Panc1 (cell line): Measurements from ENCODE around the gene EPHB2. TPM values are rescaled to one million over a fixed set of nuclear protein-coding genes. Genes with fewer than 3 reads are reported as not detected.

ENCODE experiments used
- ATAC-seq: fragments of 200-7000 bp; cut with Tn5 transposase; 2 replicates; pipeline ENCODE4 v1.9.1; 2020; ENCODE audit warnings: mild to moderate bottlenecking, moderate library complexity
- BruUV-seq: library from RNA; stranded (reverse); fragments of 400-500 nt; replicated peaks from 2 replicates; lab custom pipeline; 2021; lab: Mats Ljungman, UMichigan
- CTCF ChIA-PET: fragments of 300-600 bp; sonication (Branson Sonifier 250); formaldehyde crosslinking; loops from one replicate; lab custom pipeline; 2022; ENCODE audit warnings: antibody characterized with exemption; lab: Charles Lee
- POLR2A ChIA-PET: fragments of 300-600 bp; sonication (Branson Sonifier 250); formaldehyde crosslinking; loops from one replicate; lab custom pipeline; 2022; ENCODE audit warnings: antibody characterized with exemption; lab: Charles Lee
- DNase-seq: peaks from one replicate; pipeline ENCODE4 v3.0.0-alpha.2; 2010; ENCODE audit warnings: low read depth, low spot score
- H3K27ac ChIP-seq: 2 replicates; pipeline ENCODE4 v1.5.1; 2011; ENCODE audit warnings: mild to moderate bottlenecking, low read length, inconsistent platforms
- H3K27me3 ChIP-seq: fragments of 200-500 bp; sonication (Bioruptor generic); 2 replicates; pipeline ENCODE4 v1.6.0; 2014; ENCODE audit warnings: low read length, inconsistent platforms; ENCODE audit not compliant: control insufficient read depth, insufficient read depth
- H3K36me3 ChIP-seq: fragments of 200-500 bp; sonication (Bioruptor generic); 2 replicates; pipeline ENCODE4 v1.5.1; 2014; ENCODE audit warnings: inconsistent platforms, mild to moderate bottlenecking, low read length, moderate library complexity; ENCODE audit not compliant: control insufficient read depth, insufficient read depth
- H3K4me1 ChIP-seq: 2 replicates; pipeline ENCODE4 v1.5.1; 2011; ENCODE audit warnings: inconsistent platforms, mild to moderate bottlenecking, low read length, moderate library complexity; ENCODE audit not compliant: control insufficient read depth, insufficient read depth
- H3K4me3 ChIP-seq, 2 experiments: 2 replicates each; pipeline ENCODE4 v1.5.1; 2011 to 2012; ENCODE audit warnings: low read depth in 2 of 2, low read length in 2 of 2, mild to moderate bottlenecking in 2 of 2, inconsistent platforms in 1 of 2, moderate library complexity in 1 of 2
- H3K9me3 ChIP-seq: fragments of 200-500 bp; sonication (Bioruptor generic); 2 replicates; pipeline ENCODE4 v1.5.1; 2014; ENCODE audit warnings: low read depth, mild to moderate bottlenecking, inconsistent platforms, low read length, moderate library complexity; ENCODE audit not compliant: control insufficient read depth, insufficient read depth
- POLR2AphosphoS5 ChIP-seq: IDR thresholded peaks from 2 replicates; pipeline ENCODE4 v1.6.1; 2012; ENCODE audit warnings: mild to moderate bottlenecking, low read depth, low read length, moderate library complexity
- SIN3A ChIP-seq: IDR thresholded peaks from 2 replicates; pipeline ENCODE4 v1.6.1; 2012; ENCODE audit warnings: low read depth, mild to moderate bottlenecking, low read length, moderate library complexity, borderline replicate concordance; ENCODE audit not compliant: insufficient read depth
- TCF7L2 ChIP-seq: IDR thresholded peaks from 2 replicates; pipeline ENCODE4 v1.6.1; 2011; ENCODE audit warnings: mild to moderate bottlenecking, low read depth, low read length, inconsistent platforms
- in situ Hi-C: cut with HindIII; loops from 2 replicates; pipeline ENCODE4 v1.10.0; 2016; ENCODE audit warnings: low sequenced_read_pairs, low pct_unique_long_range_greater_than_20kb
- intact Hi-C: fragments of 100-400 bp; cut with micrococcal nuclease; formaldehyde crosslinking; loops from one replicate; pipeline ENCODE4 v1.10.0; 2022; ENCODE audit not compliant: unreplicated experiment
- total RNA-seq: library from RNA; stranded (reverse); gene quantifications from one replicate; pipeline ENCODE4 v1.2.1, GENCODE V29; 2021; ENCODE audit not compliant: unreplicated experiment
- TF ChIP-seq, protein P1 (sequence below): fragments of 450-650 bp; IDR thresholded peaks from 2 replicates; pipeline ENCODE4 v1.5.1; 2017; ENCODE audit warnings: mild to moderate bottlenecking
- TF ChIP-seq, protein P2 (sequence below), 2 experiments: IDR thresholded peaks; 2 replicates each; pipeline ENCODE4 v1.6.1; 2011 to 2012; ENCODE audit warnings: low read depth in 2 of 2, control low read depth in 1 of 2, low read length in 1 of 2, mild to moderate bottlenecking in 1 of 2, moderate library complexity in 1 of 2; ENCODE audit not compliant: insufficient read depth in 1 of 2

The EPHB2 gene
- total RNA-seq, 1 experiment from 2014 or later, result 29.0 TPM

DNA sequence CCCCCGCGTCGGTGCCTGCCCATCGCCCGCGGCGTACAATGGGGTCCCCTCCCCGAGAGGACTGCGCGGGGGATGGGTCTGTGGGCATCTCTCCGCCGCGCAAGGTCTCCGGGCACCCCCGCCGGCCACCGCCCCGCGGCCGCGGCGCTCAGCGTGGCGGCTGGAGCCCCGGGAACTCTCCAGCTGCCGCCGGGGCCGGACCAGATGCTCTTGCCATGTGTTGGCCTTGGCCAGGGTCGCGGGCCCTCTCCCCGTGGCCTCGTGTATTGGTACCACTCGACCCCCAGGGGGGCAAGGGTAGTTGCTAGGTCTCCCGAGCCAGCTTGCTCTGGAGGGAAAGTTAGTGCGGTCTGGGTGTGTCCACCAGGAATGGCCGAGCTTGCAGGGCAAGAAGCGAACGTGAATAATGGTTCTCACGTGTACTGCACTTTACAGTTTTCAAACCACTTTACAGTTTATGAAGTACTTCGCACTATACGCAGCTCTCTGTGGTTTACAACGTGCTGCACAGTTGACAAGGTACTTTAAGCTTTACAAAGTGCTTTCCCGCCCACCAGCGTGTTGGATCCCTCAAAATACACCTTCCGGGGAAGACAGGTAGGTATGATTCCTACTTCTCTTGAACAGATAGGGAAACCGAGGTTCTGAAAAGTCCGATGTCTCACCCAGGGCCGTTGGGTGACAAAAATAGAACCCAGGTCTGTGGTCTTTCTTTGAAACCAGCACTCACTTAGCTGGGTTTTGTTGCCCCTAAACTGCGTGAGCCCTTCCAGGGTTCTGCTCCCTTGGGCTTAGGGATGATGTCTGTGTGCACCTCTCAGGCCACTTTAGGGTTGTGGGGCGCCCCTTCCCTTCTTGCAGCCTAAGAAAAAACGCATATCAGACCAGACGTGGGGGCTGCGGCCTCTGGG is 1.2 kb downstream of the EPHB2 start:
- ChIA-PET CTCF (no interaction called here), POLR2A (interaction anchor here (0.6 to 0.7 kb wide), 2 partner anchors 493 to 661 kb away, joined by 3 read pairs; no protein-coding TSS in a partner anchor)
- Histone ChIP-seq H3K4me1 (peaks cover 29% of the 10 kb centered on the region), H3K27ac (peak overlapping the region; percentile 31), H3K9me3 (no peaks in the 10 kb centered on the region), H3K4me3 (peak overlapping the region; percentile 49 to 58), H3K36me3 (no peaks in the 10 kb centered on the region), H3K27me3 (no peaks in the 10 kb centered on the region)
- BruUV-seq, result no TSS peak
- DNase-seq (no peak), ATAC-seq (peak; percentile 13; the same call in 1 of the 2 replicates)
- no peak for TF ChIP-seq TCF7L2
- TF ChIP-seq, protein P1, sequence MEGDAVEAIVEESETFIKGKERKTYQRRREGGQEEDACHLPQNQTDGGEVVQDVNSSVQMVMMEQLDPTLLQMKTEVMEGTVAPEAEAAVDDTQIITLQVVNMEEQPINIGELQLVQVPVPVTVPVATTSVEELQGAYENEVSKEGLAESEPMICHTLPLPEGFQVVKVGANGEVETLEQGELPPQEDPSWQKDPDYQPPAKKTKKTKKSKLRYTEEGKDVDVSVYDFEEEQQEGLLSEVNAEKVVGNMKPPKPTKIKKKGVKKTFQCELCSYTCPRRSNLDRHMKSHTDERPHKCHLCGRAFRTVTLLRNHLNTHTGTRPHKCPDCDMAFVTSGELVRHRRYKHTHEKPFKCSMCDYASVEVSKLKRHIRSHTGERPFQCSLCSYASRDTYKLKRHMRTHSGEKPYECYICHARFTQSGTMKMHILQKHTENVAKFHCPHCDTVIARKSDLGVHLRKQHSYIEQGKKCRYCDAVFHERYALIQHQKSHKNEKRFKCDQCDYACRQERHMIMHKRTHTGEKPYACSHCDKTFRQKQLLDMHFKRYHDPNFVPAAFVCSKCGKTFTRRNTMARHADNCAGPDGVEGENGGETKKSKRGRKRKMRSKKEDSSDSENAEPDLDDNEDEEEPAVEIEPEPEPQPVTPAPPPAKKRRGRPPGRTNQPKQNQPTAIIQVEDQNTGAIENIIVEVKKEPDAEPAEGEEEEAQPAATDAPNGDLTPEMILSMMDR, result no peak
- TF ChIP-seq SIN3A, result no peak; the same call in 1 of the 2 replicates
- TF ChIP-seq, protein P2, sequence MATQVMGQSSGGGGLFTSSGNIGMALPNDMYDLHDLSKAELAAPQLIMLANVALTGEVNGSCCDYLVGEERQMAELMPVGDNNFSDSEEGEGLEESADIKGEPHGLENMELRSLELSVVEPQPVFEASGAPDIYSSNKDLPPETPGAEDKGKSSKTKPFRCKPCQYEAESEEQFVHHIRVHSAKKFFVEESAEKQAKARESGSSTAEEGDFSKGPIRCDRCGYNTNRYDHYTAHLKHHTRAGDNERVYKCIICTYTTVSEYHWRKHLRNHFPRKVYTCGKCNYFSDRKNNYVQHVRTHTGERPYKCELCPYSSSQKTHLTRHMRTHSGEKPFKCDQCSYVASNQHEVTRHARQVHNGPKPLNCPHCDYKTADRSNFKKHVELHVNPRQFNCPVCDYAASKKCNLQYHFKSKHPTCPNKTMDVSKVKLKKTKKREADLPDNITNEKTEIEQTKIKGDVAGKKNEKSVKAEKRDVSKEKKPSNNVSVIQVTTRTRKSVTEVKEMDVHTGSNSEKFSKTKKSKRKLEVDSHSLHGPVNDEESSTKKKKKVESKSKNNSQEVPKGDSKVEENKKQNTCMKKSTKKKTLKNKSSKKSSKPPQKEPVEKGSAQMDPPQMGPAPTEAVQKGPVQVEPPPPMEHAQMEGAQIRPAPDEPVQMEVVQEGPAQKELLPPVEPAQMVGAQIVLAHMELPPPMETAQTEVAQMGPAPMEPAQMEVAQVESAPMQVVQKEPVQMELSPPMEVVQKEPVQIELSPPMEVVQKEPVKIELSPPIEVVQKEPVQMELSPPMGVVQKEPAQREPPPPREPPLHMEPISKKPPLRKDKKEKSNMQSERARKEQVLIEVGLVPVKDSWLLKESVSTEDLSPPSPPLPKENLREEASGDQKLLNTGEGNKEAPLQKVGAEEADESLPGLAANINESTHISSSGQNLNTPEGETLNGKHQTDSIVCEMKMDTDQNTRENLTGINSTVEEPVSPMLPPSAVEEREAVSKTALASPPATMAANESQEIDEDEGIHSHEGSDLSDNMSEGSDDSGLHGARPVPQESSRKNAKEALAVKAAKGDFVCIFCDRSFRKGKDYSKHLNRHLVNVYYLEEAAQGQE (IDR thresholded peaks at IDR 0.05; ENCODE audit: insufficient read depth in 1 of 2, low read depth in 2 of 2, low read length in 1 of 2), result no peak
- TF ChIP-seq POLR2AphosphoS5, result no peak
- intact Hi-C loops, result no loop called here
- in situ Hi-C loops, result no loop called here

DNA sequence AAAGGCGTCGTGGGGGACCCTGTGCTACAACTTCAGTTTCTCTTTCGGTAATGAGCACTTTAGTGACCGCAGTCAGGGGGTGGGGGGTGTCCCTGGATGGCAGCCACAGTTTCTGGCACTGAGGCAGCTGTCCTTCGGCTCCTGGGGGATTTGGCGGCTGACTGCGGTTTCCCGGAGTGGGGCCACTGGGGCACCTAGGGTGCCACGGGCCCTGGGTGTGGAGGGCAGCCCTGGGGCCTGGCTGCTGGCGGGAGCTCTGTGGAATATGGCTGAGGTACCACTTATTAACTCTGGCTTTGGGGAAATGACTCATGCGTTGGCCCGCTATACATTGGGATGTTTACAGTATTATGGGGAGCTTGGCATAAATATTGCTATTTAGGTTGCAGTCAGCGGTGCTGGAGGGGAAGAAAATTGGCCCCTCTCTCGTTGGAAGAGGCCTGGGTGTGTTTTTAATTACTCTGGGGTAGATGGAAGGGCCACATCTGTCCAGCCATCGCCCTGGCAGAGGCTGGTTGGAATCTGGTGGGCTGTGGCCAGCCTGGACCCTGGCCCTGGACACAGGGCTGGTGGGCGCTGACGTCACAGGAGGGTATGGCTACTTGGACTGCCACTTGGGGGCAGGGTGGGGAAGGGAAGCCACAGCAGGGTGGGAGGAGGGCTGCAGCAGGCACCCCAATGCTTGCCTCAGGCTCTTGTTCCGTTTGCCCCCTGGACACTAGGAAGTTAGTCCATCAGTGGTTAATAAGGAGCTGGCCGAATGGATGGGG is 2.0 kb downstream of the EPHB2 start:
- ChIA-PET CTCF (no interaction called here), POLR2A (no interaction called here)
- Histone ChIP-seq H3K4me1 (peaks cover 37% of the 10 kb centered on the region), H3K27ac (peak overlapping the region; percentile 31), H3K27me3 (no peaks in the 10 kb centered on the region), H3K36me3 (no peaks in the 10 kb centered on the region), H3K4me3 (peak overlapping the region; percentile 49 to 58), H3K9me3 (no peaks in the 10 kb centered on the region)
- ATAC-seq (0 out of 2 replicates have a peak, but pooled peaks have one; percentile 31), DNase-seq (no peak)
- in situ Hi-C loops, result no loop called here
- BruUV-seq, result no TSS peak
- intact Hi-C loops, result no loop called here
- TF ChIP-seq POLR2AphosphoS5, result no peak
- no peak for TF ChIP-seq SIN3A
- TF ChIP-seq TCF7L2, result no peak
- TF ChIP-seq, protein P1, result no peak
- TF ChIP-seq, protein P2 (IDR thresholded peaks at IDR 0.05; ENCODE audit: insufficient read depth in 1 of 2, low read depth in 2 of 2, low read length in 1 of 2), result no peak
